ENCODE results near the gene SLITRK6.
A peak's percentile ranks its signal among the peaks of the same experiment; 100 is the strongest.
"Not testable (repeated sequence)": the region's sequence is repeated elsewhere in the genome, so short reads cannot be mapped to it uniquely, and the experiment has no call there.

The SLITRK6 gene

DNA sequence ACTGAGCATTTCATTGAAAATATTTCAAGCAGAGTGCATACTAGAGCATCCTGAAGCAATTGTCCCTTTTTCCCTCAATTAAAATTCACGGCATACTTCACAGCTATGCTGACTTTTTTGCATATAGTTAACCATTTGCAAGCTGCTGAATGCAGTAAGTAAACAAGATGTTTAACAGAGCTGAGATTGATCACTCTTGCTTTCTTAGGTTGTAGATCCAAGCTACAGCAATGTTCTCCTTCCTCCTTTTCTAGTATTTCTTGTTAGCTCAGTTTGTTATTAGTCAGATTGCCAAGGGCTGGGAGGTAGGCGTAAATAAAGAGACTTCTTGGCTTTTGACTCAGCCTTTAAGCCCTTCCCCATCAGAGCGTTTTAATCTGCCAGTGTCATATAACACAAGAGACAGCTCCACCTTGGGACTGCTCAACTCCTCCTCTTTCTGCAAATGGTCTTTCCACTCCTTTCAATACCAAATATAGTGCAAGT, at the start of gene SLITRK6:
SLITRK6 (minus strand) TSS at position 323 of the 486 bp plus-strand sequence. CDS start 2,911 bp downstream, outside the sequence.
- DNase-seq (ENCODE audit: low read depth): peak; percentile 11

DNA sequence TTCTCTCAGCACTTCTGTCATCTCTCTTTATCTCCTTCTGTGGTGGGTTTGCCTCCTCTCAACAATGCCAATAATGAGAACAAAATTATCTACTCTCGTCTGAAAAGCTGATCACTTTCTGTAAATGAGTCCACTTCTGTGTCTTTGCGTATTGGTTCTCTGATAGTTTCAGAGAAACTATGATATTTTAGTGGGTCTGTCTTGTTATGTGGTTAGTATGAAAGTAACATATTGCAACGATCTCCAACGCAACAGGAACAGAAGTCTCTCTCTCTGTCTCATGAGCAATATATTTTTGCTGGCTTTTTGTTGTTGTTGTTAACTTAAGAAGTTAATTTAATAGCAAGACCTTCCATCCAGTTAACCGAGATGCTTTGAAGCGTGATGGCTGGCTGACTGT, 47.8 kb upstream of the SLITRK6 start:
- DNase-seq (ENCODE audit: low read depth): no peak

DNA sequence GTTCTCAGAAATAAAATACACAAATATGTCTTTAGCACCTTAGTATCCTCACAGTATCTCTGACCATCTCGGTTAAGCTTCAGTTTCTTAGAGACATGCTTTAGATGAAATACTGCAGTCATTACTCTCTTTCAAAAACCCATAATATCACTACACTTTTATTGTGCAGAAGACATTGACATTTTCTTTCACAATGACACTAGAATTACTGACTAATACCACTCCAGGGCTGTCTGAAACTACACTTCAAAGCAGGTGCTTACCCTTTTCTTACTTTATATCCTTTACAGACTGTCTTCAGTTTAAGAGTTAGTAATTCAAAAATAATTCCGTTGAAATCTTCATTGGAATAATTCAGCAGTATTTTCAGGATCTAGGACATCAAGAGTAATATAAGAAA, 42.2 kb upstream of the SLITRK6 start:
- no peak for DNase-seq (ENCODE audit: low read depth)

DNA sequence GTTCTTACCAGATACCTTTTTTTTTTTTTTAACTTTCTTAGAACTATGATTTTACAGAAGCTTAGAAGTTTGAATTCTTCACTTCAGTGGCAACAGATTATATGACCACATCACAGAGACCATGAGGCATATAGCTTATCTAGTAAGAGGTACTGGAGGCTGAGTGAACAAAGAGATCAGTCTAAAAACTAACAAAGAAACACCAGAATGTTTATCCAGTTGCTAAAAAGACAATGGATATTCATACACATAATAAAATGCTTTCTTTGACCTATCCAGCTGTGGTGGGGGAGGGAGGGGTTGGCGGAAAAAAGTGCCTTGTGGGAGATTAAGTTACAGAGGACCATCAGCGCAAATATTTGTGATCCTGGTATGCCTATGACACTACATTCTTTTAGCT, 34.7 kb upstream of the SLITRK6 start:
- DNase-seq (ENCODE audit: low read depth): no peak

DNA sequence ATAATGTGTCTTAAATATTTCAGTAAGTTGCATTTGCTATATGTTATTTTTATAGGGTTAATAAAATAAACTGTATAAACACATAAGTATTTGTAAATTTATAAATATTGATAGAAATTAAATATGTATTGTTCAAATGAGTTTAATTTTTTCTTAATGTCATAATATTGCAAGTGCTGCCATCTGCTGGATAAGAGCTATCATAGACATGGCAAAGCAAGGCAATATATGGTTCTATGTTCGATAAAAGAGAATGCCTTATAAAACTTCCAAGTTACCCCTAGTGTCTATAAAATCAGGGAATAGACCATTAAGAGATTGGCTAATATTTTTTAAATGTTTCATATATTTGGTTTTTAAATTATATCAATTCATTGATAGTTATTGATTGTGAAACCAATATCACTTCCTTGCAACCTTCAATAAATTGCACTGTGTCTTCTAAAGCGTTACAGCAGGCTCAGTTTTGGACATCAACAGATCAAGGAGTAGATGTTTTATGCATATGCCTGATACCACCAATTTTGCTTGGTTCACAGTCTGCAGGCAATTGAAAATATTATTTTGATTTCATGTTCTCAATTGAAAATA, 29.0 kb upstream of the SLITRK6 start:
- peak; percentile 3 for DNase-seq (ENCODE audit: low read depth)

- no peak for DNase-seq (ENCODE audit: low read depth)
Measured at GRCh38 chr13:85825454-85825853, 26.2 kb upstream of the SLITRK6 start.

DNA sequence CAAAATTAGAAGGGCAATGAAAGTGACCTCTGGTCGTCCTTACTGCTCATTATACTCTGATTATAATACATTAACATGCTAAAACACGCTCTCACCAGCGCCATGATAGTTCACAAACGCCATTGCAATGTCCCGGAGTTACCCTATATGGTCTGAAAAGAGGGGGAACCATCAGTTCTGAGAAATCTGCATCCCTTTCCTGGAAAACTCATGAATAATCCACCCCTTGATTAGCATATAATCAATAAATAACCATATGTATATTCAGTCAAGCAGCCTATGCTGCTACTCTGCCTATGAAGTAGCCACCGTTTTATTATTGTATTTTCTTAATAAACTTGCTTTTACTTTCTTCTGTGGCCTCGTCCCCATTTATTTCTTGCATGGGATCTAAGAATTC, 24.6 kb upstream of the SLITRK6 start:
- DNase-seq (ENCODE audit: low read depth): no peak

GRCh38 chr13:85819513-85819912, 20.3 kb upstream of the SLITRK6 start:
- no peak for DNase-seq (ENCODE audit: low read depth)

DNA sequence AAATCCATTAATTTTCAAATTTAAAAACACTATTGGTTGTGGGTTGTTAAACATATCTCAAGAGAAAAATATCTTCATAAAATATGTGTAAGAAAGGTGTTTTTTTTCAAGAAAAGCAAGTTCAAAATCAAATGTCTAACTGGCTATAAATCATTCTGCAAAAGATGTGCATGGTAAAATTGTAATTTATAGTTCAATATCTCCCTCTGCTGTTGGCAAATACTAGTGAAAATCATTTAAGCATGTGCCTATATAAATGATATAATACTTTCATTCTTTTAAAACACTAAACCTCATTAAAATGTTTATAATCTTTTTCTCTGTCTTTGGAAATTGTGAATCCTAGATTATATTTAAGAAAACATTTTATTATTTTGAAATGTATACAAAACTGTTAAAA, 17.2 kb upstream of the SLITRK6 start:
- no peak for DNase-seq (ENCODE audit: low read depth)

GRCh38 chr13:85812282-85812681, 13.1 kb upstream of the SLITRK6 start:
- DNase-seq (ENCODE audit: low read depth): no peak

DNA sequence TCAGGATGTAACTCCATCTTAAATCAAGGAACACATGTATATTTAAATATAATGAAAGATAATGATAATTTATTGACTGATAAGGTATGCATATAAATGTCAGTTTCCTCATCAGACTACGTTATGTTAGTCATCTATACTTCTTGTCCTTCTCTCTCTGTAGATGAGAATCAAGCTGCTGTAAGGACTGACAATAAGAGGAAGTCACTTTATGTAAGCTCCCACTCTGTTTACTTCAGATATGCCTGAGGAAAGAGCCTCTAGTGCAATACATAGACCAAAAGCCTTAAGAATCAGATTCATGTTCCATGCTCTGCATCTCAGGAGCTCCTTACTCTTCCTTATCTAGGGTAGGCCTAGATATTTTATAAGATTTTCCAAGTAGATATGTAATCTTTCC, 9.6 kb upstream of the SLITRK6 start:
- no peak for DNase-seq (ENCODE audit: low read depth)

GRCh38 chr13:85806553-85807175, 7.4 kb upstream of the SLITRK6 start:
- DNase-seq (ENCODE audit: low read depth): peak; percentile 21

- no peak for DNase-seq (ENCODE audit: low read depth)
Measured at GRCh38 chr13:85798556-85798955, 663 bp downstream of the SLITRK6 start.

DNA sequence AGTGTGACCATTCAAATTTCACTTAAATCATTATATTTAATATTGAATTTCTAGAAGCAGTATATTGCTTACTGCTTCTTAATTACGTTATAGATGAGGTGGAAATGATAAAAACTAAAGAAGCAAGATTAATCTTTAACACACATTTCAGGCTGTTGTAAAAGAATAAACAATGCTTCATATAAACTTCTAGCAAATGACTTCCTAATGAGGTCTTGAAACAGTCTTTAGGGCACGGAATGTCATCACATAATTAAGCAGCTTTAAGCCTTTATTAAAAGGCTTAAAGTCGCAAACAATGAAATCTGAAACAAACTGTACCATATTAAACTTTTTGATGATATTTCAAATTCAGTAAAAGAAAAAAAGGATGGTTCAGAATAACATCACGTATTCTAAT, 1.9 kb downstream of the SLITRK6 start:
- no peak for DNase-seq (ENCODE audit: low read depth)

DNA sequence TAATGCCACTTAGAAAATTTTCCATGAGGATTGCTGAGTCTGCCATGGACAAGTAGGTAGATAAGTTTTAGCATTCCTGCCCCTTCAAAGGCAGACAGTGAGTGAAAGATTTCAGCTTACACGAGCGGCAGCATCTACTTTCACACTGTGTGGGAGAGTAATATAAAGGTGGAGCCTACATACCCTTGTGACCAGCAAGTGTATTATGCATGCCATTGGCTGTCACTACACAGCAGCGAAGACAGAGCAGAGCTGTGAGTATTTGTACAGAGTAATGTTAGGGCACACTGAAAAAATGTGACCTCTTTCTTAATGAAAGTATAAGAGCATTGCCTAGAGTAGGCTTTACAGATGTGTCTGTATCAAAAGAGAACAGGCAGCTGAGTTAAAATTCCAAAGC, 14.0 kb downstream of the SLITRK6 start:
- no peak for DNase-seq (ENCODE audit: low read depth)

DNA sequence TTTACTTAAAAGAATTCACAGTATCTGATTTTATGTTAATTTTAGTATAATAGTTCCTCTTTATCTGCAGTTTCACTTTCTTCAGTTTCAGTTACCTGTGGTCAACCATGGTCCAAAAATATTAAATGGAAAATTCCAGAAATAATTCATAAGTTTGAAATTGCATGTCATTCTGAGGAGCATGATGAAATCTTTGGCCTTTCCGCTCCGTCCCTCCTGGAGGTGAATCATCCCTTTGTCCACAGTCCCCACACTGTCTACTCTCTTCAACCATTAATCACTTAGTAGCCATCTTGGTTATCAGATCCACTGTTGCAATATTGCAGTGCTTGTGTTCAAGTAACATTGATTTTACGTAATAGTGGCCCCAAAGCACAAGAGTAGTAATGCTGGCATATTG, 26.9 kb downstream of the SLITRK6 start:
- peak; percentile 2 for DNase-seq (ENCODE audit: low read depth)

- DNase-seq (ENCODE audit: low read depth): no peak
Measured at GRCh38 chr13:85771856-85772255, 27.4 kb downstream of the SLITRK6 start.

DNA sequence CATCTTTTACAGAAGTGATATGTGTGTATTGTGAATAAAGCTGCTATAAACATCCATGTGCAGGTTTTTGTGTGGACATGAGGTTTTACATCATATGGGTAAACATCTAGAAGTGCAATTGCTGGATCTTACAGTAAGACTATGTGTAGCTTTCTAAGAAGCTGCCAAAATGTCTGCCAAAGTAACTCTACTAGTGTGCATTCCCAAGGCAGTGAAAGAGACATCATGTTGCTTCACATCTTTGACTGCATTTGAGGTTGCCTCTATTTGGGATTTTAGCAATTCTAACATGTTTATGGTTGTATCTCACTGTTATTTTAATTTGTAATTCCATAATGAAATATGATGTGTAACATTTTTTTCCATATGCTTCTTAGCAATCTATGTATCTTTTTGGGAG, 30.3 kb downstream of the SLITRK6 start:
- DNase-seq (ENCODE audit: low read depth): no peak

- DNase-seq (ENCODE audit: low read depth): no peak
Measured at GRCh38 chr13:85755123-85755522, 44.1 kb downstream of the SLITRK6 start.

DNA sequence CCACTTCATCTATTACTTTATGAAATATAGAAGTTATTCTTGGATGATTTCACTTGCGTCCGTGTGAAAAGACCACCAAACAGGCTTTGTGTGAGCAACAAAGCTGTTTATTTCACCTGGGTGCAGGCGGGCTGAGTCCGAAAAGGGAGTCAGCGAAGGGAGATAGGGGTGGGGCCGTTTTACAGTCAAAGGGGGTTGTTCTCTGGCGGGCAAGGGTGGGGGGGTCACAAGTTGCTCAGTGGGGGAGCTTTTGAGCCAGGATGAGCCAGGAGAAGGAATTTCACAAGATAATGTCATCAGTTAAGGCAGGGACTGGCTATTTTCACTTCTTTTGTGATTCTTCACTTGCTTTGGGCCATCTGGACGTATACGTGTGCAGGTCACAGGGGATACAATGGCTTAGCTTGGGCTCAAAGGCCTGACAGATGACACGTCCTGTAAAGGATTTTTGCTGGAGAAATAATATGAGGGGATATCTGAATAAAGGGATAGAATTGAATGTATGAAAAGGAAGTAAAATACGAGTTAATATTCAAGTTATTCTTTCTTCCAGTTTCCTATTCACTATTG, 55.9 kb downstream of the SLITRK6 start:
- not testable (repeated sequence) for DNase-seq (ENCODE audit: low read depth)
